Measurements from ENCODE around the gene CMBL. TPM values are rescaled to one million over a fixed set of nuclear protein-coding genes. Genes with fewer than 3 reads are reported as not detected.
"Not testable (repeated sequence)": the region's sequence is repeated elsewhere in the genome, so short reads cannot be mapped to it uniquely, and the experiment has no call there.

The CMBL gene
- total RNA-seq, 2 donors from 2014 or later = 3.4 to 7.8 TPM

DNA sequence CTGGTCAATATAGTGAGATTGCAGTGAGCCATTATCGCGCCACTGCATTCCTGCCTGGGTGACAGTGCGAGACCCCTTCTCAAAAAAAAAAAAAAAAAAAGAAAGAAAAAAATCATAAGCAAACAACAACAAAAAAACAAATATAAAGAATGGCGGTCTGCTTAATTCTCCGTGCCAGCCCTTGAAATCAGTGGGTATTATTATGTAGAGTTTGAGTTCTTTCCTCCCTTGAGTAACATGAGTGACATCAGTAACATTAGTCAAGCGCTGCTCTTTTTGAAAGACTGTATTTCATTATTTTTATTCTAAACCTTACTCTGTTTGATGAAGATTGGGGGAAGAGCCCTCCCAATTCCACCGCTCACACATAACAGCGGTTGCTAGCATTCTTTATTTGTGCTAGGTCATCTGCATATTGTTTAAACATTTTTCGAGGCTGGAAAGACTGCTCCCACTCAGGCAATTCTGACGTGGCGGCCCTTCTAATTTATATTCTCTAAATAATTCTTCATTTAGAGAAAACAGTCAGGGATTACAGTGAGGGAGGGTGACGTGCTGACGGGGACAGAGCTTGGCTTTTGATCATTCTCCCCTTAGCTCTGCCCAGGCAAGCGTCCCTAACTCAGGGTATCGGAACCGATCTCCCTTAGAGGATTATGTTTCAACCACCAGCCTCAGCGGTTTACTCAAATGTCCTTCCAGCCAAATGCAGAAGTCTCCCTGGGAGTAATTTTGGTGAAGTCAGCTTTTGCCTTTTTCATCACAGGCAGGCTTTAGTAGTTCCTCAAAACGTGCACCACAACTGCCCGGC is 44.9 kb upstream of the CMBL start:
- no peaks in the 10 kb centered on the region for H3K9me3 ChIP-seq
- peaks cover 18 to 33% of the 10 kb centered on the region in 2 donors for H3K4me1 ChIP-seq (ENCODE audit: control insufficient read depth in 1 of 2, low read depth in 2 of 2)
- TF ChIP-seq, protein P1, sequence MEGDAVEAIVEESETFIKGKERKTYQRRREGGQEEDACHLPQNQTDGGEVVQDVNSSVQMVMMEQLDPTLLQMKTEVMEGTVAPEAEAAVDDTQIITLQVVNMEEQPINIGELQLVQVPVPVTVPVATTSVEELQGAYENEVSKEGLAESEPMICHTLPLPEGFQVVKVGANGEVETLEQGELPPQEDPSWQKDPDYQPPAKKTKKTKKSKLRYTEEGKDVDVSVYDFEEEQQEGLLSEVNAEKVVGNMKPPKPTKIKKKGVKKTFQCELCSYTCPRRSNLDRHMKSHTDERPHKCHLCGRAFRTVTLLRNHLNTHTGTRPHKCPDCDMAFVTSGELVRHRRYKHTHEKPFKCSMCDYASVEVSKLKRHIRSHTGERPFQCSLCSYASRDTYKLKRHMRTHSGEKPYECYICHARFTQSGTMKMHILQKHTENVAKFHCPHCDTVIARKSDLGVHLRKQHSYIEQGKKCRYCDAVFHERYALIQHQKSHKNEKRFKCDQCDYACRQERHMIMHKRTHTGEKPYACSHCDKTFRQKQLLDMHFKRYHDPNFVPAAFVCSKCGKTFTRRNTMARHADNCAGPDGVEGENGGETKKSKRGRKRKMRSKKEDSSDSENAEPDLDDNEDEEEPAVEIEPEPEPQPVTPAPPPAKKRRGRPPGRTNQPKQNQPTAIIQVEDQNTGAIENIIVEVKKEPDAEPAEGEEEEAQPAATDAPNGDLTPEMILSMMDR (IDR thresholded peaks at IDR 0.05) = no peak
- peak overlapping the region; percentile 99 for H3K4me3 ChIP-seq
- H3K27ac ChIP-seq = peak overlapping the region; percentile 93 to 97
- ATAC-seq (ENCODE audit: insufficient number of reproducible peaks, low FRiP score, low read depth) (no peak), DNase-seq (ENCODE audit: low spot score) (no peak)
- no peaks in the 10 kb centered on the region for H3K27me3 ChIP-seq (replicated peaks; ENCODE audit: insufficient read depth)
- no peaks in the 10 kb centered on the region for H3K36me3 ChIP-seq

DNA sequence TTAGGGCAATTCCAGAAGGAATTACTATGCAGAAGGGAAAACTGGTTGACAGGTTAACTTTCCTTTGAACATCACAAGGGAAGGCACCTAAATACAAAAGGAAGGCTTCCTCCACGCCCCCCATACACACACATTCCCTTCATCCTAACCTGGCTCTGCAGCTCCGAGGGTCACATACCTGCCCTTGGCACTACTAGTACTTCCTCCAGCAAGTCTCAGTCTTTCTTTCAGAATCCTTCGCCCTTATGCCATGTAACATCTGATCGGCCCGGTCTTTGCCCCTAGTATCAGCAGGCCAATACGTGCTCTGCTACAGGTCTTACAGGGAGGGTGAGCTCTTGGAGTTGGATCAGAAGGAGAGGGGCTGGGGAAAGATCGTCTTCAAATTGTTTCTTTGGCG is 44.2 kb upstream of the CMBL start:
- Histone ChIP-seq H3K27ac (peak overlapping the region in 1 of 2 donors; percentile 93), H3K4me1 (ENCODE audit: control insufficient read depth in 1 of 2, low read depth in 2 of 2) (peaks cover 10 to 27% of the 10 kb centered on the region in 2 donors), H3K27me3 (replicated peaks; ENCODE audit: insufficient read depth) (no peaks in the 10 kb centered on the region), H3K36me3 (no peaks in the 10 kb centered on the region), H3K4me3 (peak overlapping the region; percentile 99), H3K9me3 (no peaks in the 10 kb centered on the region)
- ATAC-seq (ENCODE audit: insufficient number of reproducible peaks, low FRiP score, low read depth) (no peak), DNase-seq (ENCODE audit: low spot score) (no peak)
- TF ChIP-seq, protein P1 (IDR thresholded peaks at IDR 0.05) = no peak

DNA sequence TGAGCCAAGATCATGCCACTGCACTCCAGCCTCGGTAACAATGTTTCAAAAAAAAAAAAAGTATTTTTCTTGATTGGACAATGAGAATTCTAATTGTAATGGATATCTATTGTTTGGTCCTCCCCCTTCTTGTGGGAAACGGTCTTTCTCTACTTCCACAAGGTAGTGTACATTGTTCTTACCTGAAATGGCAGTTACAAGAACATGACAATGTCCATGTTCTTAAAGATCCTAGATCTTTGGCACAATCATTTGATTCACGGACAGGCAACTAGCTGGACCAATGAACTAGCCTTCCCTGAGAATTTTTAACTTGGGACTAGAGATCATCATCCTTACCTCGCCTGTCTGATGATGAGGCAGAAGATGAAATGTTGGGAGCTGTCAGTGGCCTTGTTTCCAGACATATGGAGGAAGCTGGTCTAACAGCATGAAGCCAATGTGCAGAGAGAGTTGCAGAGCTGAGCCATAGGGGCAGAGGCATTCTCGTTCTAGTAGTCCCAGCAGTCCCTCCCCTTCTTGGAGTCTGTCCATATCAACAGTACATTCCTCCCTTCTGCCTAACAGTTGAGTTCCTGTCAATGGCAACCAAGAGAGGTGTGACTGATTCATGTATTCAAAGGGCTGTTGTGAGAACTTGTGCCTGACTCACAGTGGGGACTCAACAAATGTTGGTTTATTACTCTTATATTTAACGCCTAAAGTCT is 43.6 kb upstream of the CMBL start:
- Histone ChIP-seq H3K9me3 (no peaks in the 10 kb centered on the region), H3K36me3 (no peaks in the 10 kb centered on the region), H3K27me3 (replicated peaks; ENCODE audit: insufficient read depth) (no peaks in the 10 kb centered on the region), H3K4me3 (no peak overlapping the region), H3K27ac (peak overlapping the region in 1 of 2 donors; percentile 93), H3K4me1 (ENCODE audit: control insufficient read depth in 1 of 2, low read depth in 2 of 2) (peaks cover 6 to 21% of the 10 kb centered on the region in 2 donors)
- DNase-seq (ENCODE audit: low spot score) (no peak), ATAC-seq (ENCODE audit: insufficient number of reproducible peaks, low FRiP score, low read depth) (no peak)
- TF ChIP-seq, protein P1 (IDR thresholded peaks at IDR 0.05) = no peak

DNA sequence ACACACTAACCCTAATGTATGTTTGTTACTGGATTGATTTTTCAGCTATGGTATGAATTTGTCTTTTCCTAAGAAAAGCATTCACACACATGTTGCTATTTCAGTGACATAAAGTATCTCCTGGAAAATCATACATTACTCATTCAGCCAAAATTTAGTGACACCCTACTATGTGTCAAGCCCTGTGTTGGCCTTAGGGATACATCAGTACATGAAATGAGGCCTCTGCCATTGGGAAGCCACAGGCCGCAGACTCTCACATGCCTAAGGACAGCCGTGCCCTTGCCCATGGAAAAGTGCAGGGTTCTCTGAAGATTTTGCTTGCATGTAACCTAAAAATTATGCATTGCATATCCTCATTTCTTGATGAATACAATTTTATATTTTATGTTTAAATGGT is 40.6 kb upstream of the CMBL start:
- peaks cover 0 to 15% of the 10 kb centered on the region in 2 donors for H3K4me1 ChIP-seq (ENCODE audit: control insufficient read depth in 1 of 2, low read depth in 2 of 2)
- TF ChIP-seq, protein P1 (IDR thresholded peaks at IDR 0.05) = no peak
- no peak overlapping the region for H3K27ac ChIP-seq
- no peaks in the 10 kb centered on the region for H3K27me3 ChIP-seq (replicated peaks; ENCODE audit: insufficient read depth)
- DNase-seq (ENCODE audit: low spot score) (no peak), ATAC-seq (ENCODE audit: insufficient number of reproducible peaks, low FRiP score, low read depth) (no peak)
- no peak overlapping the region for H3K4me3 ChIP-seq
- no peaks in the 10 kb centered on the region for H3K36me3 ChIP-seq
- no peaks in the 10 kb centered on the region for H3K9me3 ChIP-seq

DNA sequence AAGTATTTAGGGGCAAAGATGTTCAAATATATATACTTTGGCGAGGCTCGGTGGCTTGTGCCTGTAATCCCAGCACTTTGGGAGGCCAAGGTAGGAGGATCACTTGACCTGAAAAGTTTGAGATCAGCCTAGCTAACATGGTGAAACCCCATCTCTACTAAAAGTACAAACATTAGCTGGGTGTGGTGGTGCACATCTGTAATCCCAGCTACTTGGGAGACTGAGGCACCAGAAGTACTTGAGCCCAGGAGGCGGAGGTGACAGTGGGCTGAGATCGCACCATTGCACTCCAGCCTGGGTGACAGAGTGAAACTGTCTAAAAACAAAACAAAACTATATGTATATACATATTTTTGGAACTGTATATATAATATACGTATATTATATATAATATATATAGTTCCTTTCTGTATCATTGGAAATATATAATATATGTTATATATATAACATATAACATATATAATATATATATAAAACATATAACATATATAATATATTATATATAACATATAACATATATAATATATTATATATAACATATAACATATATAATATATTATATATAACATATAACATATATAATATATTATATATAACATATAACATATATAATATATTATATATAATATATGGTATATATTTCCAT is 36.9 kb upstream of the CMBL start:
- H3K27ac ChIP-seq; H3K4me3 ChIP-seq; DNase-seq (ENCODE audit: low spot score); H3K36me3 ChIP-seq; H3K27me3 ChIP-seq (replicated peaks; ENCODE audit: insufficient read depth); H3K4me1 ChIP-seq (ENCODE audit: control insufficient read depth in 1 of 2, low read depth in 2 of 2); ATAC-seq (ENCODE audit: insufficient number of reproducible peaks, low FRiP score, low read depth); H3K9me3 ChIP-seq: not testable (repeated sequence)

All from thoracic aorta (tissue), 2 donors.